GM12878 (cell line): Measurements from ENCODE around the gene KAT14. TPM values are rescaled to one million over a fixed set of nuclear protein-coding genes. Genes with fewer than 3 reads are reported as not detected.

Experiments used
- ATAC-seq: fragments of 200-7000 bp; cut with Tn5 transposase; 3 replicates; pipeline ENCODE4 v1.9.1; 2020; ENCODE audit warnings: mild to moderate bottlenecking, moderate library complexity
- BruUV-seq: library from RNA; stranded (reverse); fragments of 400-500 nt; replicated peaks from 2 replicates; lab custom pipeline; 2021; lab: Mats Ljungman, UMichigan
- CTCF ChIA-PET: fragments of 300-600 bp; sonication (Branson Sonifier 250); formaldehyde crosslinking; extraction: SDS; loops from one replicate; lab custom pipeline; 2021; ENCODE audit warnings: inconsistent platforms; lab: Yijun Ruan, JAX
- POLR2A ChIA-PET: fragments of 350-600 bp; formaldehyde crosslinking; extraction: SDS; loops from one replicate; lab custom pipeline; 2021; ENCODE audit warnings: inconsistent platforms; lab: Charles Lee
- RAD21 ChIA-PET: fragments of 300-600 bp; sonication (Branson Sonifier 250); formaldehyde crosslinking; loops from one replicate; lab custom pipeline; 2023; ENCODE audit warnings: antibody characterized with exemption; ENCODE audit not compliant: unreplicated experiment; lab: Charles Lee
- SMC1A ChIA-PET: fragments of 300-600 bp; sonication (Branson Sonifier 250); formaldehyde crosslinking; loops from one replicate; lab custom pipeline; 2023; ENCODE audit not compliant: unreplicated experiment, uncharacterized antibody; lab: Charles Lee
- DNase-seq: peaks from one replicate; pipeline ENCODE4 v3.0.0-alpha.2; 2011; ENCODE audit warnings: low read depth, low spot score
- FAIRE-seq: peaks from 3 replicates; lab custom pipeline; 2011; peaks lifted over from hg19 to GRCh38; lab: Jason Lieb, UNC
- H2AFZ ChIP-seq: 2 replicates; pipeline ENCODE4 v1.6.0; 2011; ENCODE audit warnings: low read depth, low read length, control low read depth; ENCODE audit not compliant: control insufficient read depth
- H3K27ac ChIP-seq: 2 replicates; pipeline ENCODE4 v1.5.1; 2011; ENCODE audit warnings: control low read depth; ENCODE audit not compliant: control insufficient read depth, insufficient read depth
- H3K27me3 ChIP-seq, 2 experiments: replicated peaks in 1 of 2; 2 replicates each; pipeline versions ENCODE4 v1.6.0 to v1.6.1; 2011; ENCODE audit warnings: low read length in 1 of 2; ENCODE audit not compliant: control insufficient read depth in 2 of 2, insufficient read depth in 2 of 2
- H3K36me3 ChIP-seq, 2 experiments: 2 replicates each; pipeline ENCODE4 v1.5.1; 2011; ENCODE audit warnings: low read length in 1 of 2; ENCODE audit not compliant: control insufficient read depth in 2 of 2, insufficient read depth in 2 of 2
- H3K4me1 ChIP-seq: 2 replicates; pipeline ENCODE4 v1.6.1; 2011; ENCODE audit warnings: mild to moderate bottlenecking, low read length, moderate library complexity, mixed read lengths; ENCODE audit not compliant: control insufficient read depth, insufficient read depth
- H3K4me2 ChIP-seq: 2 replicates; pipeline ENCODE4 v1.6.0; 2011; ENCODE audit warnings: control low read depth; ENCODE audit not compliant: control insufficient read depth, insufficient read depth
- H3K4me3 ChIP-seq: fragments of 200-600 bp; sonication (generic); 2 replicates; pipeline ENCODE4 v1.5.1; 2016
- H3K79me2 ChIP-seq: 2 replicates; pipeline ENCODE4 v1.6.0; 2011; ENCODE audit warnings: low read length; ENCODE audit not compliant: control insufficient read depth, insufficient read depth
- H3K9ac ChIP-seq: 2 replicates; pipeline ENCODE4 v1.8.0; 2011; ENCODE audit warnings: low read length, control low read depth, mixed read lengths; ENCODE audit not compliant: control insufficient read depth, insufficient read depth
- H3K9me3 ChIP-seq: replicated peaks from 3 replicates; pipeline ENCODE4 v1.5.1; 2011; ENCODE audit warnings: mild to moderate bottlenecking, low read length; ENCODE audit not compliant: control insufficient read depth, insufficient read depth
- H4K20me1 ChIP-seq: 2 replicates; pipeline ENCODE4 v1.6.0; 2011; ENCODE audit not compliant: control insufficient read depth, insufficient read depth
- ATF2 ChIP-seq: IDR thresholded peaks from 2 replicates; pipeline ENCODE4 v1.6.1; 2012; ENCODE audit warnings: low read length, inconsistent platforms
- EZH2 ChIP-seq: IDR thresholded peaks from 2 replicates; pipeline ENCODE4 v1.6.1; 2012; ENCODE audit warnings: low read depth, mild to moderate bottlenecking, control low read depth, inconsistent platforms, low read length, borderline replicate concordance; ENCODE audit not compliant: control insufficient read depth
- FOXM1 ChIP-seq: IDR thresholded peaks from 2 replicates; pipeline ENCODE4 v1.6.1; 2012; ENCODE audit warnings: low read depth, mild to moderate bottlenecking, inconsistent platforms, low read length, moderate library complexity
- HSF1 ChIP-seq: fragments of 150-350 bp; IDR thresholded peaks from 2 replicates; pipeline ENCODE4 v1.6.1; 2014; ENCODE audit warnings: mild to moderate bottlenecking, low read depth, low read length
- JUNB ChIP-seq: IDR thresholded peaks from 2 replicates; pipeline ENCODE4 v1.6.1; 2016; ENCODE audit warnings: antibody characterized with exemption, mild to moderate bottlenecking
- MEF2A ChIP-seq: IDR thresholded peaks from 2 replicates; pipeline ENCODE4 v1.6.1; 2011; ENCODE audit warnings: low read depth, mild to moderate bottlenecking, low read length, moderate library complexity; ENCODE audit not compliant: insufficient read depth
- POLR2AphosphoS5 ChIP-seq: IDR thresholded peaks from 2 replicates; pipeline ENCODE4 v1.6.1; 2011; ENCODE audit warnings: mild to moderate bottlenecking, low read length, inconsistent platforms
- REST ChIP-seq: IDR thresholded peaks from 2 replicates; pipeline ENCODE4 v1.6.1; 2012; ENCODE audit warnings: mild to moderate bottlenecking, low read depth, low read length
- SIN3A ChIP-seq: IDR thresholded peaks from 2 replicates; pipeline ENCODE4 v1.6.1; 2012; ENCODE audit warnings: low read depth, low read length, improper control_type of control experiment
- SMAD5 ChIP-seq: IDR thresholded peaks from 2 replicates; pipeline ENCODE4 v1.6.1; 2016; ENCODE audit warnings: antibody characterized with exemption, low read depth
- SMARCA5 ChIP-seq: fragments of 450-650 bp; IDR thresholded peaks from 2 replicates; pipeline ENCODE4 v1.6.1; 2017; ENCODE audit warnings: mild to moderate bottlenecking
- SREBF1 ChIP-seq: IDR thresholded peaks from 2 replicates; pipeline ENCODE4 v1.6.1; 2012; ENCODE audit warnings: mild to moderate bottlenecking, low read length
- WGBS: methylation state at CpG from one replicate; pipeline ENCODE4 v1.1.6; 2016; ENCODE audit warnings: low lambda C conversion rate; ENCODE audit not compliant: insufficient replicate concordance, insufficient coverage; ENCODE audit errors: missing lambda C conversion rate; 5-methylcytosine and 5-hydroxymethylcytosine counted together
- in situ Hi-C: fragments of 300-500 bp; cut with MboI; formaldehyde crosslinking; loops from 9 replicates; pipeline ENCODE4 v1.14.3; 2018; ENCODE audit warnings: mixed read lengths
- intact Hi-C: fragments of 100-400 bp; cut with micrococcal nuclease; formaldehyde crosslinking; loops from one replicate; pipeline ENCODE4 v1.14.2; 2022; ENCODE audit not compliant: unreplicated experiment
- polyA plus RNA-seq, 11 experiments: library from polyadenylated mRNA; depleted of rRNA in 4 of 11; unstranded in 6 of 11; stranded (reverse) in 5 of 11; fragments of >200 nt; fragmentation: Nextera tagmentation in 4 of 11; fragmentation: Illumina TruSeq in 1 of 11; extraction: Ambion mirVana in 4 of 11; extraction: Trizol in 1 of 11; gene quantifications; 1 replicate in 1 of 11; 2 replicates in 10 of 11; pipeline versions ENCODE4 v1.2.1 to v1.2.3, GENCODE V29; 2011 to 2016; ENCODE audit warnings: inconsistent platforms in 2 of 11, missing spikeins in 2 of 11, low read depth in 1 of 11
- total RNA-seq, 4 experiments: library from RNA; depleted of rRNA in 3 of 4; stranded (reverse); fragments of >200 nt in 3 of 4; fragmentation: Illumina TruSeq in 1 of 4; extraction: Trizol in 1 of 4; gene quantifications; 2 replicates each; pipeline versions ENCODE4 v1.2.1 to v1.2.3, GENCODE V29; 2013 to 2021
- TF ChIP-seq, protein P1 (sequence below): fragments of 450-650 bp; IDR thresholded peaks from 2 replicates; pipeline ENCODE4 v1.6.1; 2016; ENCODE audit warnings: mild to moderate bottlenecking, moderate library complexity, borderline replicate concordance

Gene KAT14
- total and polyA plus RNA-seq, 10 of the 15 experiments (the other 5 are each of a cell fraction or from before 2014, with no cell fraction given) = 4.0 to 19.9 (median 13.9) TPM

DNA sequence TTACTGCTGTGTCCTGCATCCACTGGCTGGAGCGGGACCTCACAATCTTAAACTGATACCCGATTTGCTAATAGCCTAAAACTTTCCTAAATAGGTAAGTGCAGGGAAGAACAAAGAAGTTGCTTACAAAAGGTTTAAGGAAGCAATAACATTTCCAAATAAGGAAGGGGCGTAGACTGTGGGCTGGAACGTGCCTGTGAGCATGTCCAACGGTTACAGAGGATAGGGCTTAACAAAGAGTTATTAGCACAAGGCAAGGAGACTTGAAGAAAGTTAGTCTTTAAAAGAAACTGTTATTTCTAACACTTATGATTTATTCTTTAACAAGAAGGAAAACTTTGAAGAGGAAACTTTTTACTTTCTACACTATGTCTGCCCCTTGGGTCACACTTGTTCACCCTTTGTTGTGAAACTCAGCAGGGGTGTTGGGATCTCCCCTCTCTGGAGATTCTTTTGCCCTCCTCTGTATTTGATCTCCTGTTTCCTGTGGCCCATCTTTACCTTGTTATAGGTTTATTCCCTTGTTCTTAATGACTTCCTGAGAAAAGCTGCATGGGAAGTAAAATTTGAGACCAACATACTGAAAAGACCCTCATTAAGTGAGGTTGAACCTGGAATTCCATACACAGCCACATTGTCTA, 28.7 kb downstream of the KAT14 start:
- H3K9me3 ChIP-seq = no peaks in the 10 kb centered on the region
- H3K36me3 ChIP-seq = peaks cover 7 to 25% of the 10 kb centered on the region in 2 experiments
- H3K27ac ChIP-seq = no peak overlapping the region
- FAIRE-seq (no peak), DNase-seq (no peak), ATAC-seq (no peak)
- no peaks in the 10 kb centered on the region; the same call in 1 of the 2 replicates for H3K4me1 ChIP-seq
- no peak overlapping the region for H3K9ac ChIP-seq
- no peaks in the 10 kb centered on the region for H3K79me2 ChIP-seq
- no peak overlapping the region for H3K4me2 ChIP-seq
- no peaks in the 10 kb centered on the region for H3K27me3 ChIP-seq
- H4K20me1 ChIP-seq = no peaks in the 10 kb centered on the region
- ChIA-PET POLR2A (interaction anchor here (1.0 kb wide), 1 partner anchor 28 kb away, joined by 3 read pairs; no protein-coding TSS in a partner anchor), RAD21 (no interaction called here), SMC1A (interaction anchor here (1.1 kb wide), 1 partner anchor 15 kb away, joined by 3 read pairs; no protein-coding TSS in a partner anchor), CTCF (interaction anchor here (1.0 kb wide), 1 partner anchor 11 kb away, joined by 3 read pairs; no protein-coding TSS in a partner anchor)
- BruUV-seq = no TSS peak
- WGBS = 85% methylated on average over 5 of the region's 5 CpGs
- H3K4me3 ChIP-seq = no peak overlapping the region
- intact Hi-C loops = no loop called here
- in situ Hi-C loops = no loop called here
- no peak overlapping the region for H2AFZ ChIP-seq
- TF ChIP-seq JUNB (no peak), FOXM1 (no peak), ATF2 (no peak), POLR2AphosphoS5 (no peak), REST (no peak), EZH2 (no peak), SMARCA5 (no peak), SMAD5 (no peak), HSF1 (no peak), SREBF1 (no peak), MEF2A (no peak), SIN3A (no peak)
- TF ChIP-seq, protein P1, sequence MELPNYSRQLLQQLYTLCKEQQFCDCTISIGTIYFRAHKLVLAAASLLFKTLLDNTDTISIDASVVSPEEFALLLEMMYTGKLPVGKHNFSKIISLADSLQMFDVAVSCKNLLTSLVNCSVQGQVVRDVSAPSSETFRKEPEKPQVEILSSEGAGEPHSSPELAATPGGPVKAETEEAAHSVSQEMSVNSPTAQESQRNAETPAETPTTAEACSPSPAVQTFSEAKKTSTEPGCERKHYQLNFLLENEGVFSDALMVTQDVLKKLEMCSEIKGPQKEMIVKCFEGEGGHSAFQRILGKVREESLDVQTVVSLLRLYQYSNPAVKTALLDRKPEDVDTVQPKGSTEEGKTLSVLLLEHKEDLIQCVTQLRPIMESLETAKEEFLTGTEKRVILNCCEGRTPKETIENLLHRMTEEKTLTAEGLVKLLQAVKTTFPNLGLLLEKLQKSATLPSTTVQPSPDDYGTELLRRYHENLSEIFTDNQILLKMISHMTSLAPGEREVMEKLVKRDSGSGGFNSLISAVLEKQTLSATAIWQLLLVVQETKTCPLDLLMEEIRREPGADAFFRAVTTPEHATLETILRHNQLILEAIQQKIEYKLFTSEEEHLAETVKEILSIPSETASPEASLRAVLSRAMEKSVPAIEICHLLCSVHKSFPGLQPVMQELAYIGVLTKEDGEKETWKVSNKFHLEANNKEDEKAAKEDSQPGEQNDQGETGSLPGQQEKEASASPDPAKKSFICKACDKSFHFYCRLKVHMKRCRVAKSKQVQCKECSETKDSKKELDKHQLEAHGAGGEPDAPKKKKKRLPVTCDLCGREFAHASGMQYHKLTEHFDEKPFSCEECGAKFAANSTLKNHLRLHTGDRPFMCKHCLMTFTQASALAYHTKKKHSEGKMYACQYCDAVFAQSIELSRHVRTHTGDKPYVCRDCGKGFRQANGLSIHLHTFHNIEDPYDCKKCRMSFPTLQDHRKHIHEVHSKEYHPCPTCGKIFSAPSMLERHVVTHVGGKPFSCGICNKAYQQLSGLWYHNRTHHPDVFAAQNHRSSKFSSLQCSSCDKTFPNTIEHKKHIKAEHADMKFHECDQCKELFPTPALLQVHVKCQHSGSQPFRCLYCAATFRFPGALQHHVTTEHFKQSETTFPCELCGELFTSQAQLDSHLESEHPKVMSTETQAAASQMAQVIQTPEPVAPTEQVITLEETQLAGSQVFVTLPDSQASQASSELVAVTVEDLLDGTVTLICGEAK = no peak
